ENCODE measurements around the gene CRACR2B.

- no peak for TF ChIP-seq MAX (IDR thresholded peaks at IDR 0.05; ENCODE audit: low read depth, low read length)
- TF ChIP-seq TARDBP (IDR thresholded peaks at IDR 0.05; ENCODE audit: borderline replicate concordance): no peak
- no peak for TF ChIP-seq POLR2A (IDR thresholded peaks at IDR 0.05; ENCODE audit: low read depth, low read length)
- no peak for TF ChIP-seq TAF1 (IDR thresholded peaks at IDR 0.05; ENCODE audit: borderline replicate concordance, low read depth, low read length)
Measured at GRCh38 chr11:828506-829175, 922 bp downstream of the CRACR2B start.
